Measurements from ENCODE around the gene TRIM66. TPM values are rescaled to one million over a fixed set of nuclear protein-coding genes. Genes with fewer than 3 reads are reported as not detected.

TRIM66 gene
- total and polyA plus RNA-seq, 2 of the 8 experiments (the other 6 are each of a cell fraction or from before 2014, with no cell fraction given), result 3.1 to 3.5 TPM

- H2AFZ ChIP-seq (ENCODE audit: low read length), result no peak overlapping the region
- peaks cover 2% of the 10 kb centered on the region for H3K23me2 ChIP-seq (ENCODE audit: low read depth, low read length)
- no peak overlapping the region for H3K4ac ChIP-seq (replicated peaks; ENCODE audit: insufficient read length, low read depth, low read length)
- H3K56ac ChIP-seq (replicated peaks; ENCODE audit: insufficient read length, low read depth, low read length), result no peak overlapping the region
- TF ChIP-seq CTBP2 (IDR thresholded peaks at IDR 0.05; ENCODE audit: borderline replicate concordance, insufficient read depth, insufficient read length, low read length) (no peak), POLR2AphosphoS5 (IDR thresholded peaks at IDR 0.05; ENCODE audit: low read depth, low read length) (peak; percentile 78), ATF2 (IDR thresholded peaks at IDR 0.05; ENCODE audit: low read length) (no peak)
- 93% methylated on average over 6 of the region's 6 CpGs; no CpG with 5 or more reads in 1 of the 2 experiments for WGBS, 2 experiments (ENCODE audit: extremely low coverage in 1 of 2, insufficient coverage in 1 of 2, insufficient read length in 1 of 2, insufficient replicate concordance in 2 of 2, low coverage in 1 of 2, low lambda C conversion rate in 2 of 2, missing lambda C conversion rate in 1 of 2)
- H3K9me3 ChIP-seq (ENCODE audit: insufficient read depth in 2 of 2, low read depth in 1 of 2, low read length in 1 of 2), result no peaks in the 10 kb centered on the region
- ChIA-PET POLR2A (ENCODE audit: partially characterized antibody) (interaction anchor here (0.6 to 10.7 kb wide), 11 partner anchors 8 to 169 kb away, joined by 3 to 248 read pairs (median 4); partner anchors contain the start of genes RPL27A and TRIM66), CTCF (ENCODE audit: partially characterized antibody) (interaction anchor here (0.5 to 1.4 kb wide), 3 partner anchors 40 to 266 kb away, joined by 3 read pairs; no protein-coding TSS in a partner anchor)
- peaks cover 0 to 8% (median 4%) of the 10 kb centered on the region in 4 experiments; a peak in 3 of 7 replicates for H3K4me1 ChIP-seq (replicated peaks in 1 of 4; ENCODE audit: control insufficient read depth in 3 of 4, insufficient read depth in 4 of 4, low read length in 3 of 4)
- H3K79me2 ChIP-seq (ENCODE audit: control insufficient read depth in 1 of 2, insufficient read depth in 2 of 2, low read length in 2 of 2), result peaks cover 0 to 10% of the 10 kb centered on the region in 2 experiments; a peak in 2 of 4 replicates
- H2BK120ac ChIP-seq (replicated peaks; ENCODE audit: low read depth, low read length), result no peak overlapping the region
- H3K79me1 ChIP-seq (ENCODE audit: low read depth, low read length), result no peaks in the 10 kb centered on the region; the same call in 1 of the 2 replicates
- no peak overlapping the region for H3K4me3 ChIP-seq (ENCODE audit: extremely low read depth in 1 of 4, insufficient read depth in 2 of 4, low read depth in 3 of 4, low read length in 4 of 4)
- peaks cover 9 to 35% (median 19%) of the 10 kb centered on the region in 4 experiments for H3K36me3 ChIP-seq (ENCODE audit: control insufficient read depth in 2 of 4, insufficient read depth in 4 of 4, low read length in 3 of 4)
- no peaks in the 10 kb centered on the region for H3K27me3 ChIP-seq (replicated peaks in 1 of 4; ENCODE audit: control insufficient read depth in 3 of 4, extremely low read depth in 1 of 4, insufficient read depth in 3 of 4, low read length in 3 of 4)
- no peak overlapping the region for H3K9ac ChIP-seq (replicated peaks in 1 of 4; ENCODE audit: extremely low read depth in 1 of 4, low read depth in 3 of 4, low read length in 3 of 4)
- H3K4me2 ChIP-seq (ENCODE audit: insufficient read depth in 1 of 2, low read depth in 2 of 2, low read length in 2 of 2), result no peak overlapping the region
- no peak overlapping the region for H2BK12ac ChIP-seq (ENCODE audit: low read depth, low read length)
- no peak overlapping the region for H4K8ac ChIP-seq (ENCODE audit: extremely low read depth, insufficient read depth, low read length)
- no peak overlapping the region for H3K18ac ChIP-seq (ENCODE audit: extremely low read depth, low read length)
- no peaks in the 10 kb centered on the region for H4K20me1 ChIP-seq (replicated peaks in 1 of 2; ENCODE audit: control insufficient read depth in 1 of 2, insufficient read depth in 2 of 2, low read length in 2 of 2)
- no peak overlapping the region for H4K5ac ChIP-seq (ENCODE audit: insufficient read length, low read depth, low read length)
- H3K23ac ChIP-seq (ENCODE audit: insufficient read length), result no peak overlapping the region
- FAIRE-seq (no peak), DNase-seq (ENCODE audit: low read depth in 1 of 2, low spot score in 2 of 2) (no peak)
- no peak overlapping the region for H2AK5ac ChIP-seq (ENCODE audit: low read depth, low read length)
- no peak overlapping the region for H3K14ac ChIP-seq (ENCODE audit: insufficient read length)
- no peak overlapping the region for H4K91ac ChIP-seq (replicated peaks; ENCODE audit: insufficient read length, low read length)
- no peak overlapping the region for H2BK20ac ChIP-seq (ENCODE audit: low read length)
- H2BK5ac ChIP-seq (ENCODE audit: low read depth, low read length), result peak overlapping the region; percentile 38; the same call in 1 of the 2 replicates
- no peak overlapping the region for H3K27ac ChIP-seq (ENCODE audit: low read depth, low read length)
- H2BK15ac ChIP-seq (ENCODE audit: low read length), result no peak overlapping the region
Observed at GRCh38 chr11:8693010-8693551, 10.6 kb upstream of the TRIM66 start.
